K562 (cell line): ENCODE data around the gene RINT1. TPM values are rescaled to one million over a fixed set of nuclear protein-coding genes. Genes with fewer than 3 reads are reported as not detected.

Experiments
- CTBP1 ChIP-seq: fragments of 450-650 bp; IDR thresholded peaks from 2 replicates; pipeline ENCODE4 v1.6.1; 2016; ENCODE audit warnings: borderline replicate concordance
- DIDO1 ChIP-seq: fragments of 450-650 bp; IDR thresholded peaks from 2 replicates; pipeline ENCODE4 v1.6.1; 2016; ENCODE audit warnings: low read depth, missing biosample characterization, missing genetic modification characterization
- GATAD2A ChIP-seq: fragments of 450-650 bp; IDR thresholded peaks from 2 replicates; pipeline ENCODE4 v1.6.1; 2017
- JUNB ChIP-seq: fragments of 450-650 bp; formaldehyde crosslinking; conservative IDR thresholded peaks from 2 replicates; pipeline ENCODE4 v1.4.0; 2020; ENCODE audit warnings: mild to moderate bottlenecking
- KHSRP ChIP-seq: fragments of 450-650 bp; IDR thresholded peaks from 2 replicates; pipeline ENCODE4 v1.6.1; 2017
- MAFG ChIP-seq: fragments of 450-650 bp; conservative IDR thresholded peaks from 2 replicates; pipeline ENCODE4 v1.6.1; 2016; ENCODE audit warnings: missing genetic modification characterization, missing compliant biosample characterization
- NFATC3 ChIP-seq: fragments of 450-650 bp; IDR thresholded peaks from 2 replicates; pipeline ENCODE4 v1.6.1; 2017; ENCODE audit warnings: mild to moderate bottlenecking
- NFRKB ChIP-seq: fragments of 450-650 bp; IDR thresholded peaks from 2 replicates; pipeline ENCODE4 v1.6.1; 2016; ENCODE audit warnings: low read depth
- TAF1 ChIP-seq: IDR thresholded peaks from 2 replicates; pipeline ENCODE4 v1.6.1; 2011; ENCODE audit warnings: mild to moderate bottlenecking, low read length, moderate library complexity; ENCODE audit not compliant: insufficient read depth, control insufficient read depth, severe bottlenecking; ENCODE audit errors: extremely low read depth
- WHSC1 ChIP-seq: IDR thresholded peaks from one replicate; pipeline ENCODE4 v1.6.1; 2012; ENCODE audit warnings: low read length, control low read depth, inconsistent platforms
- ZNF3 ChIP-seq: fragments of 250-450 bp; sonication (Bioruptor Pico); IDR thresholded peaks from 2 replicates; pipeline ENCODE4 v1.5.0; 2021; ENCODE audit warnings: mild to moderate bottlenecking, moderate library complexity
- ZNF79 ChIP-seq: fragments of 250-450 bp; sonication (Bioruptor Pico); IDR thresholded peaks from 2 replicates; pipeline ENCODE4 v1.4.0; 2020; ENCODE audit warnings: low read depth, mild to moderate bottlenecking, moderate library complexity
- polyA plus RNA-seq, 8 experiments: library from polyadenylated mRNA; depleted of rRNA in 4 of 8; stranded (reverse) in 5 of 8; unstranded in 3 of 8; fragments of >200 nt; fragmentation: Nextera tagmentation in 2 of 8; fragmentation: Illumina TruSeq in 1 of 8; extraction: Ambion mirVana in 2 of 8; extraction: Trizol in 1 of 8; gene quantifications; 2 replicates each; pipeline versions ENCODE4 v1.2.1 to v1.2.3, GENCODE V29; 2011 to 2014; ENCODE audit warnings: inconsistent platforms in 1 of 8, missing spikeins in 1 of 8
- total RNA-seq, 7 experiments: library from RNA; depleted of rRNA in 6 of 7; stranded (reverse); fragments of >200 nt in 6 of 7; fragmentation: Illumina TruSeq in 2 of 7; extraction: Trizol in 2 of 7; gene quantifications; 2 replicates each; pipeline versions ENCODE4 v1.2.1 to v1.2.3, GENCODE V29; 2011 to 2021; ENCODE audit warnings: low replicate concordance in 1 of 7
- TF ChIP-seq, protein P1 (sequence below): fragments of 450-650 bp; formaldehyde crosslinking; IDR thresholded peaks from 2 replicates; pipeline ENCODE4 v1.4.0; 2022; ENCODE audit warnings: missing genetic modification characterization
- TF ChIP-seq, protein P2 (sequence below): fragments of 450-650 bp; IDR thresholded peaks from one replicate; pipeline ENCODE4 v1.6.1; 2018; ENCODE audit warnings: mild to moderate bottlenecking, moderate library complexity; ENCODE audit not compliant: partially characterized antibody
- TF ChIP-seq, protein P3 (sequence below): fragments of 450-650 bp; IDR thresholded peaks from 2 replicates; pipeline ENCODE4 v1.6.1; 2016; ENCODE audit warnings: borderline replicate concordance
- TF ChIP-seq, protein P4 (sequence below): fragments of 450-650 bp; IDR thresholded peaks from 2 replicates; pipeline ENCODE4 v1.7.1; 2018; ENCODE audit warnings: mild to moderate bottlenecking, low read depth; ENCODE audit not compliant: partially characterized antibody
- TF ChIP-seq, protein P5 (sequence below): fragments of 150-350 bp; conservative IDR thresholded peaks from 2 replicates; pipeline ENCODE4 v1.6.1; 2014; ENCODE audit warnings: low read length

The RINT1 gene
- total and polyA plus RNA-seq, 9 of the 15 experiments (the other 6 are each of a cell fraction or from before 2014, with no cell fraction given): 21.3 to 74.3 (median 27.4) TPM

DNA sequence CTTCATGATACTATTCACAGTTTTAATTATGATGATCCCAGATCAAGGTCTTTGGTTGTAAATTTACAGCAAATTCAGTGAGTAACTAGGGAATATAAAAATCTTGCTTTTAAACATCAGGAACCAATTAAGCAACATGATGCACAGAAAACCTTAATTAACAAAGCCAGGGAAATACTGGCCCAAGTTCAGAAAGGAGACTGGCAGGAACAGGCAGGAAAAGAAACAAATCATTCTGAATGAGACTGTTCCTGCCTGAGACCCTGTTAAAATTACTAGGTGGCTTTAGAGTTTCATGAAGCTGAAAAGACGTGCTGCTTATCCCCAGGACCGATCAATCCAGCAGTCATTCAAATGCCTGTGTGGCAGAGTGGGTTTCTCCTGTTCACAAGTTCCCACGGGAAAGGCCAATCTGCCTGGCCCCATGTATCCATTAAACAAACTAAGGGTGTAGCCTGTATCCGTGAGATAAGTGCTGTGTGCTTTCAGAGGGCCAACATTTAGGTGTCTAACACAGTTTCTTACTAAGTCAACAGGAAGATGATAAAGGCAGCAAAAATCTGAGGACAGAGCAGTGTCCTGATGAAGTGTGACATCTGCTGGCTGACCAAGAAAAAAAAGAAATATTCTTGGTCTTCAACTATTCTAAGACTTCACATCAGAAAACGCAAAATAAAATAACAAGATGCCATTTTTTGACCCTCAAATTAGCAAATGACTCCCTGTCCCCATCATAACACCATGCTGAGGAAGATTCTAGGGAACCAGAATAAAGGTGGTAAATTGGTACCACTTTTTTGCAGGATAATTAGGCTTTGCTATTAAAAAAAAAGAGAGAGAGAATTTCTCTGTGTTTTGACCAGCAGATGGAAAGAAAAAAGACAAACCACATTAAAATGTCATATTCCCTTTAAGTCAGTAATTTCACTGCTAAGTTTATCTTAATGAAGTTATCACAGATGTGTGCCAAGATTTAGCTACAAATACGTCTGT lies 44.1 kb upstream of the RINT1 start (continued):
- TF ChIP-seq DIDO1 (tag): no peak
- no peak for TF ChIP-seq ZNF79
- TF ChIP-seq, protein P1, sequence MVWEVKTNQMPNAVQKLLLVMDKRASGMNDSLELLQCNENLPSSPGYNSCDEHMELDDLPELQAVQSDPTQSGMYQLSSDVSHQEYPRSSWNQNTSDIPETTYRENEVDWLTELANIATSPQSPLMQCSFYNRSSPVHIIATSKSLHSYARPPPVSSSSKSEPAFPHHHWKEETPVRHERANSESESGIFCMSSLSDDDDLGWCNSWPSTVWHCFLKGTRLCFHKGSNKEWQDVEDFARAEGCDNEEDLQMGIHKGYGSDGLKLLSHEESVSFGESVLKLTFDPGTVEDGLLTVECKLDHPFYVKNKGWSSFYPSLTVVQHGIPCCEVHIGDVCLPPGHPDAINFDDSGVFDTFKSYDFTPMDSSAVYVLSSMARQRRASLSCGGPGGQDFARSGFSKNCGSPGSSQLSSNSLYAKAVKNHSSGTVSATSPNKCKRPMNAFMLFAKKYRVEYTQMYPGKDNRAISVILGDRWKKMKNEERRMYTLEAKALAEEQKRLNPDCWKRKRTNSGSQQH (CRISPR knock-in tag): no peak
- TF ChIP-seq JUNB (CRISPR knock-in tag): no peak
- no peak for TF ChIP-seq GATAD2A
- TF ChIP-seq NFATC3: no peak
- TF ChIP-seq, protein P2, sequence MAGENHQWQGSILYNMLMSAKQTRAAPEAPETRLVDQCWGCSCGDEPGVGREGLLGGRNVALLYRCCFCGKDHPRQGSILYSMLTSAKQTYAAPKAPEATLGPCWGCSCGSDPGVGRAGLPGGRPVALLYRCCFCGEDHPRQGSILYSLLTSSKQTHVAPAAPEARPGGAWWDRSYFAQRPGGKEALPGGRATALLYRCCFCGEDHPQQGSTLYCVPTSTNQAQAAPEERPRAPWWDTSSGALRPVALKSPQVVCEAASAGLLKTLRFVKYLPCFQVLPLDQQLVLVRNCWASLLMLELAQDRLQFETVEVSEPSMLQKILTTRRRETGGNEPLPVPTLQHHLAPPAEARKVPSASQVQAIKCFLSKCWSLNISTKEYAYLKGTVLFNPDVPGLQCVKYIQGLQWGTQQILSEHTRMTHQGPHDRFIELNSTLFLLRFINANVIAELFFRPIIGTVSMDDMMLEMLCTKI: no peak
- TF ChIP-seq WHSC1: no peak
- TF ChIP-seq TAF1: no peak
- no peak for TF ChIP-seq NFRKB
- no peak for TF ChIP-seq MAFG (tag)
- peak; percentile 79; the same call in 1 of the 2 replicates for TF ChIP-seq CTBP1
- TF ChIP-seq, protein P3, sequence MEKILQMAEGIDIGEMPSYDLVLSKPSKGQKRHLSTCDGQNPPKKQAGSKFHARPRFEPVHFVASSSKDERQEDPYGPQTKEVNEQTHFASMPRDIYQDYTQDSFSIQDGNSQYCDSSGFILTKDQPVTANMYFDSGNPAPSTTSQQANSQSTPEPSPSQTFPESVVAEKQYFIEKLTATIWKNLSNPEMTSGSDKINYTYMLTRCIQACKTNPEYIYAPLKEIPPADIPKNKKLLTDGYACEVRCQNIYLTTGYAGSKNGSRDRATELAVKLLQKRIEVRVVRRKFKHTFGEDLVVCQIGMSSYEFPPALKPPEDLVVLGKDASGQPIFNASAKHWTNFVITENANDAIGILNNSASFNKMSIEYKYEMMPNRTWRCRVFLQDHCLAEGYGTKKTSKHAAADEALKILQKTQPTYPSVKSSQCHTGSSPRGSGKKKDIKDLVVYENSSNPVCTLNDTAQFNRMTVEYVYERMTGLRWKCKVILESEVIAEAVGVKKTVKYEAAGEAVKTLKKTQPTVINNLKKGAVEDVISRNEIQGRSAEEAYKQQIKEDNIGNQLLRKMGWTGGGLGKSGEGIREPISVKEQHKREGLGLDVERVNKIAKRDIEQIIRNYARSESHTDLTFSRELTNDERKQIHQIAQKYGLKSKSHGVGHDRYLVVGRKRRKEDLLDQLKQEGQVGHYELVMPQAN: no peak
- TF ChIP-seq, protein P4, sequence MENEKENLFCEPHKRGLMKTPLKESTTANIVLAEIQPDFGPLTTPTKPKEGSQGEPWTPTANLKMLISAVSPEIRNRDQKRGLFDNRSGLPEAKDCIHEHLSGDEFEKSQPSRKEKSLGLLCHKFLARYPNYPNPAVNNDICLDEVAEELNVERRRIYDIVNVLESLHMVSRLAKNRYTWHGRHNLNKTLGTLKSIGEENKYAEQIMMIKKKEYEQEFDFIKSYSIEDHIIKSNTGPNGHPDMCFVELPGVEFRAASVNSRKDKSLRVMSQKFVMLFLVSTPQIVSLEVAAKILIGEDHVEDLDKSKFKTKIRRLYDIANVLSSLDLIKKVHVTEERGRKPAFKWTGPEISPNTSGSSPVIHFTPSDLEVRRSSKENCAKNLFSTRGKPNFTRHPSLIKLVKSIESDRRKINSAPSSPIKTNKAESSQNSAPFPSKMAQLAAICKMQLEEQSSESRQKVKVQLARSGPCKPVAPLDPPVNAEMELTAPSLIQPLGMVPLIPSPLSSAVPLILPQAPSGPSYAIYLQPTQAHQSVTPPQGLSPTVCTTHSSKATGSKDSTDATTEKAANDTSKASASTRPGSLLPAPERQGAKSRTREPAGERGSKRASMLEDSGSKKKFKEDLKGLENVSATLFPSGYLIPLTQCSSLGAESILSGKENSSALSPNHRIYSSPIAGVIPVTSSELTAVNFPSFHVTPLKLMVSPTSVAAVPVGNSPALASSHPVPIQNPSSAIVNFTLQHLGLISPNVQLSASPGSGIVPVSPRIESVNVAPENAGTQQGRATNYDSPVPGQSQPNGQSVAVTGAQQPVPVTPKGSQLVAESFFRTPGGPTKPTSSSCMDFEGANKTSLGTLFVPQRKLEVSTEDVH: no peak
- TF ChIP-seq KHSRP: no peak
- TF ChIP-seq ZNF3 (CRISPR knock-in tag): 0 out of 2 replicates have a peak, but pooled peaks have one; percentile 62
- TF ChIP-seq, protein P5, sequence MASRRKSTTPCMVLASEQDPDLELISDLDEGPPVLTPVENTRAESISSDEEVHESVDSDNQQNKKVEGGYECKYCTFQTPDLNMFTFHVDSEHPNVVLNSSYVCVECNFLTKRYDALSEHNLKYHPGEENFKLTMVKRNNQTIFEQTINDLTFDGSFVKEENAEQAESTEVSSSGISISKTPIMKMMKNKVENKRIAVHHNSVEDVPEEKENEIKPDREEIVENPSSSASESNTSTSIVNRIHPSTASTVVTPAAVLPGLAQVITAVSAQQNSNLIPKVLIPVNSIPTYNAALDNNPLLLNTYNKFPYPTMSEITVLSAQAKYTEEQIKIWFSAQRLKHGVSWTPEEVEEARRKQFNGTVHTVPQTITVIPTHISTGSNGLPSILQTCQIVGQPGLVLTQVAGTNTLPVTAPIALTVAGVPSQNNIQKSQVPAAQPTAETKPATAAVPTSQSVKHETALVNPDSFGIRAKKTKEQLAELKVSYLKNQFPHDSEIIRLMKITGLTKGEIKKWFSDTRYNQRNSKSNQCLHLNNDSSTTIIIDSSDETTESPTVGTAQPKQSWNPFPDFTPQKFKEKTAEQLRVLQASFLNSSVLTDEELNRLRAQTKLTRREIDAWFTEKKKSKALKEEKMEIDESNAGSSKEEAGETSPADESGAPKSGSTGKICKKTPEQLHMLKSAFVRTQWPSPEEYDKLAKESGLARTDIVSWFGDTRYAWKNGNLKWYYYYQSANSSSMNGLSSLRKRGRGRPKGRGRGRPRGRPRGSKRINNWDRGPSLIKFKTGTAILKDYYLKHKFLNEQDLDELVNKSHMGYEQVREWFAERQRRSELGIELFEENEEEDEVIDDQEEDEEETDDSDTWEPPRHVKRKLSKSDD: no peak
